WTC11 (cell line): ENCODE results near the gene CAPN3. TPM values are rescaled to one million over a fixed set of nuclear protein-coding genes. Genes with fewer than 3 reads are reported as not detected.

Source experiments
- ATAC-seq: fragments of 200-7000 bp; cut with Tn5 transposase; 2 replicates; pipeline ENCODE4 v1.10.0; 2021; ENCODE audit warnings: mild to moderate bottlenecking, moderate library complexity
- CTCF ChIA-PET: fragments of 300-600 bp; sonication (Branson Sonifier 250); formaldehyde crosslinking; loops from one replicate; lab custom pipeline; 2021; ENCODE audit warnings: antibody characterized with exemption; lab: Charles Lee
- POLR2A ChIA-PET: fragments of 350-600 bp; sonication (Branson Sonifier 250); formaldehyde crosslinking; loops from one replicate; lab custom pipeline; 2021; ENCODE audit warnings: antibody characterized with exemption; lab: Charles Lee
- DNase-seq: peaks from one replicate; pipeline ENCODE4 v3.0.0; 2021; ENCODE audit warnings: low spot score
- H3K27ac Mint-ChIP-seq: 2 replicates; pipeline ENCODE4 v1.8.0; 2021; ENCODE audit warnings: mixed read lengths
- H3K27me3 Mint-ChIP-seq: 2 replicates; pipeline ENCODE4 v1.8.0; 2021; ENCODE audit warnings: low read depth, mild to moderate bottlenecking, moderate library complexity, mixed read lengths
- H3K36me3 Mint-ChIP-seq: 2 replicates; pipeline ENCODE4 v1.8.0; 2021; ENCODE audit warnings: mixed read lengths
- H3K4me1 Mint-ChIP-seq: 2 replicates; pipeline ENCODE4 v1.8.0; 2022; ENCODE audit warnings: mixed read lengths
- H3K4me3 Mint-ChIP-seq: 2 replicates; pipeline ENCODE4 v1.8.0; 2021; ENCODE audit warnings: mild to moderate bottlenecking, moderate library complexity, mixed read lengths
- H3K9me3 Mint-ChIP-seq: 2 replicates; pipeline ENCODE4 v1.8.0; 2021; ENCODE audit warnings: mixed read lengths
- AFF4 ChIP-seq: sonication (generic); formaldehyde crosslinking; IDR thresholded peaks from 2 replicates; pipeline ENCODE4 v1.8.1; 2023; ENCODE audit warnings: mild to moderate bottlenecking, missing genetic modification reagents, borderline replicate concordance
- AR ChIP-seq: fragments of 250-450 bp; sonication (Bioruptor Pico); IDR thresholded peaks from 2 replicates; pipeline ENCODE4 v1.9.0; 2021; ENCODE audit warnings: mild to moderate bottlenecking
- ATF2 ChIP-seq: sonication (generic); formaldehyde crosslinking; IDR thresholded peaks from 2 replicates; pipeline ENCODE4 v1.8.1; 2022; ENCODE audit warnings: low read depth, missing genetic modification reagents, borderline replicate concordance
- CREB1 ChIP-seq: sonication (generic); formaldehyde crosslinking; IDR thresholded peaks from 2 replicates; pipeline ENCODE4 v1.8.0; 2023; ENCODE audit warnings: mild to moderate bottlenecking, missing genetic modification reagents
- CTCF ChIP-seq: fragments of 200-600 bp; IDR thresholded peaks from 2 replicates; pipeline ENCODE4 v1.8.0; 2022; ENCODE audit warnings: antibody characterized with exemption
- E2F1 ChIP-seq: sonication (generic); formaldehyde crosslinking; IDR thresholded peaks from 2 replicates; pipeline ENCODE4 v1.8.0; 2022; ENCODE audit warnings: mild to moderate bottlenecking, missing genetic modification reagents
- FOXK1 ChIP-seq: sonication (generic); formaldehyde crosslinking; IDR thresholded peaks from 2 replicates; pipeline ENCODE4 v1.8.0; 2022; ENCODE audit warnings: mild to moderate bottlenecking, moderate library complexity, missing genetic modification reagents
- IRF2 ChIP-seq: sonication (generic); formaldehyde crosslinking; IDR thresholded peaks from 2 replicates; pipeline ENCODE4 v1.8.0; 2022; ENCODE audit warnings: low read depth, missing genetic modification reagents, borderline replicate concordance
- RELA ChIP-seq: sonication (generic); formaldehyde crosslinking; IDR thresholded peaks from 2 replicates; pipeline ENCODE4 v1.8.1; 2022; ENCODE audit warnings: missing genetic modification reagents, mild to moderate bottlenecking, borderline replicate concordance
- ZBTB43 ChIP-seq: sonication (generic); formaldehyde crosslinking; IDR thresholded peaks from 2 replicates; pipeline ENCODE4 v1.8.1; 2023; ENCODE audit warnings: mild to moderate bottlenecking, missing genetic modification reagents
- ZNF121 ChIP-seq: sonication (generic); formaldehyde crosslinking; IDR thresholded peaks from 2 replicates; pipeline ENCODE4 v1.8.0; 2023; ENCODE audit warnings: missing genetic modification reagents
- total RNA-seq: library from RNA; stranded (reverse); gene quantifications from 3 replicates; pipeline ENCODE4 v1.2.3, GENCODE V29; 2021

Gene CAPN3
- total RNA-seq, 1 experiment from 2014 or later: 0.70 TPM

- TF ChIP-seq AR (CRISPR knock-in tag) (no peak), ZNF121 (CRISPR knock-in tag) (no peak)
- TF ChIP-seq, all 79 proteins: peak for 0
These were observed 18.7 kb downstream of the CAPN3 start (continued) for GRCh38 chr15:42378011-42378410.

GRCh38 chr15:42384597-42384996, 25.3 kb downstream of the CAPN3 start:
- H3K27ac Mint-ChIP-seq: peak overlapping the region; percentile 80
- peaks cover 23% of the 10 kb centered on the region for H3K27me3 Mint-ChIP-seq
- DNase-seq (peak; percentile 34), ATAC-seq (peak; percentile 55)
- POLR2A ChIA-PET: interaction anchor here (0.7 to 1.2 kb wide), 3 partner anchors 111 to 246 kb away, joined by 3 to 7 read pairs (median 3); partner anchors contain the start of genes GANC, SNAP23 and TMEM87A
- TF ChIP-seq ZBTB43 (CRISPR knock-in tag): no peak
- no peak for TF ChIP-seq FOXK1 (CRISPR knock-in tag)
- no peak for TF ChIP-seq RELA
- TF ChIP-seq ATF2 (CRISPR knock-in tag): no peak
- no peak for TF ChIP-seq CREB1 (CRISPR knock-in tag)
- H3K4me1 Mint-ChIP-seq: peaks cover 29% of the 10 kb centered on the region
- H3K9me3 Mint-ChIP-seq: peaks cover under 1% of the 10 kb centered on the region; the same call in 1 of the 2 replicates
- H3K36me3 Mint-ChIP-seq: no peaks in the 10 kb centered on the region
- CTCF ChIA-PET: interaction anchor here (0.8 to 2.3 kb wide), 60 partner anchors 8 to 412 kb away, joined by 3 to 41 read pairs (median 5); partner anchors contain the start of genes CAPN3, EHD4, GANC and PLA2G4F
- no peak overlapping the region for H3K4me3 Mint-ChIP-seq

- no peaks in the 10 kb centered on the region for H3K9me3 Mint-ChIP-seq
- peaks cover 18% of the 10 kb centered on the region for H3K27me3 Mint-ChIP-seq
- peaks cover 29% of the 10 kb centered on the region for H3K4me1 Mint-ChIP-seq
- TF ChIP-seq E2F1 (CRISPR knock-in tag): no peak
- no peak for TF ChIP-seq IRF2 (CRISPR knock-in tag)
- TF ChIP-seq AFF4 (CRISPR knock-in tag): no peak
- TF ChIP-seq CTCF: peak; percentile 51; the same call in 1 of the 2 replicates
- POLR2A ChIA-PET: interaction anchor here (1.0 to 1.2 kb wide), 2 partner anchors 112 to 182 kb away, joined by 3 to 7 read pairs; partner anchors contain the start of genes GANC and TMEM87A
- H3K36me3 Mint-ChIP-seq: no peaks in the 10 kb centered on the region
- peak; percentile 85 for ATAC-seq
- DNase-seq: peak; percentile 77
- H3K27ac Mint-ChIP-seq: no peak overlapping the region; the same call in 1 of the 2 replicates
- H3K4me3 Mint-ChIP-seq: no peak overlapping the region
- CTCF ChIA-PET: interaction anchor here (0.6 to 2.3 kb wide), 79 partner anchors 8 to 700 kb away, joined by 3 to 41 read pairs (median 4); partner anchors contain the start of genes CAPN3, EHD4, GANC and PLA2G4F
These were observed 26.1 kb downstream of the CAPN3 start for GRCh38 chr15:42385206-42385979.
